ENCODE data around the gene TAGAP. TPM values are rescaled to one million over a fixed set of nuclear protein-coding genes. Genes with fewer than 3 reads are reported as not detected.
"Not testable (repeated sequence)": the region's sequence is repeated elsewhere in the genome, so short reads cannot be mapped to it uniquely, and the experiment has no call there.

The TAGAP gene
- total and polyA plus RNA-seq, 2 donors (not counting 3 experiments of a cell fraction or from before 2014, with no cell fraction given), result not detected

- dilution Hi-C loops (cut with MboI; ENCODE audit: extremely low pct_ligation_motif_present, low sequenced_read_pairs); H3K79me2 ChIP-seq (ENCODE audit: control insufficient read depth, insufficient read depth, low read length); H3K27ac ChIP-seq (ENCODE audit: insufficient read depth, low read depth, low read length); CTCF ChIA-PET; H3K9me1 ChIP-seq (replicated peaks; ENCODE audit: control insufficient read depth, extremely low read depth, insufficient read depth, low read length); FAIRE-seq; H3K4me2 ChIP-seq (ENCODE audit: insufficient read depth, low read length); H3K4me3 ChIP-seq (replicated peaks in 1 of 3; ENCODE audit: insufficient read depth in 1 of 3, low read depth in 1 of 3, low read length in 3 of 3); DNase-seq (ENCODE audit: low read depth, low spot score); BruUV-seq (replicated peaks); H4K20me1 ChIP-seq (replicated peaks; ENCODE audit: control insufficient read depth, extremely low read depth, insufficient read depth, low read length); H3K36me3 ChIP-seq (ENCODE audit: control insufficient read depth in 2 of 2, extremely low read depth in 1 of 2, insufficient read depth in 2 of 2, low read length in 2 of 2); intact Hi-C loops (cut with micrococcal nuclease); H2AFZ ChIP-seq (ENCODE audit: low read depth, low read length); POLR2A ChIA-PET; H3K27me3 ChIP-seq (ENCODE audit: control insufficient read depth in 2 of 2, insufficient read depth in 2 of 2, low read length in 2 of 2); H3K9ac ChIP-seq (replicated peaks; ENCODE audit: extremely low read depth, insufficient read depth, low read length); H3K9me3 ChIP-seq (replicated peaks; ENCODE audit: control insufficient read depth, insufficient read depth, low read length); H3K4me1 ChIP-seq (ENCODE audit: control insufficient read depth, extremely low read depth, insufficient read depth, low read length): not testable (repeated sequence)
These were observed 19.6 kb downstream of the TAGAP start for GRCh38 chr6:159025224-159025623.

GRCh38 chr6:159023893-159024292, 20.9 kb downstream of the TAGAP start:
- intact Hi-C loops (cut with micrococcal nuclease), result no loop called here
- CTCF ChIA-PET, result no interaction called here
- H3K4me3 ChIP-seq (replicated peaks in 1 of 3; ENCODE audit: insufficient read depth in 1 of 3, low read depth in 1 of 3, low read length in 3 of 3), result no peak overlapping the region

More at GRCh38 chr6:159023893-159024292, 20.9 kb downstream of the TAGAP start:
- POLR2A ChIA-PET, result no interaction called here
- Histone ChIP-seq H3K4me1 (ENCODE audit: control insufficient read depth, extremely low read depth, insufficient read depth, low read length) (no peaks in the 10 kb centered on the region), H3K27ac (ENCODE audit: insufficient read depth, low read depth, low read length) (no peak overlapping the region), H3K36me3 (ENCODE audit: control insufficient read depth in 2 of 2, extremely low read depth in 1 of 2, insufficient read depth in 2 of 2, low read length in 2 of 2) (no peaks in the 10 kb centered on the region), H3K4me2 (ENCODE audit: insufficient read depth, low read length) (no peak overlapping the region), H2AFZ (ENCODE audit: low read depth, low read length) (no peak overlapping the region), H4K20me1 (replicated peaks; ENCODE audit: control insufficient read depth, extremely low read depth, insufficient read depth, low read length) (no peaks in the 10 kb centered on the region), H3K9me1 (replicated peaks; ENCODE audit: control insufficient read depth, extremely low read depth, insufficient read depth, low read length) (no peaks in the 10 kb centered on the region), H3K27me3 (ENCODE audit: control insufficient read depth in 2 of 2, insufficient read depth in 2 of 2, low read length in 2 of 2) (no peaks in the 10 kb centered on the region), H3K79me2 (ENCODE audit: control insufficient read depth, insufficient read depth, low read length) (no peaks in the 10 kb centered on the region), H3K9me3 (replicated peaks; ENCODE audit: control insufficient read depth, insufficient read depth, low read length) (no peaks in the 10 kb centered on the region), H3K9ac (replicated peaks; ENCODE audit: extremely low read depth, insufficient read depth, low read length) (no peak overlapping the region)
- DNase-seq (ENCODE audit: low read depth, low spot score) (no peak), FAIRE-seq (no peak)
- TF ChIP-seq EZH2 (IDR thresholded peaks at IDR 0.05; ENCODE audit: borderline replicate concordance, low read depth, low read length, severe bottlenecking), result no peak
- no peak for TF ChIP-seq POLR2AphosphoS5 (IDR thresholded peaks at IDR 0.05; ENCODE audit: insufficient read depth, low read depth, low read length)
- TF ChIP-seq MYC (IDR thresholded peaks at IDR 0.05; ENCODE audit: low read depth, low read length), result no peak
- no TSS peak for BruUV-seq (replicated peaks)
- dilution Hi-C loops (cut with MboI; ENCODE audit: extremely low pct_ligation_motif_present, low sequenced_read_pairs), result no loop called here
